Endothelial cell of umbilical vein (primary cell): ENCODE data around the gene FGF16. TPM values are rescaled to one million over a fixed set of nuclear protein-coding genes. Genes with fewer than 3 reads are reported as not detected.
"Not testable (repeated sequence)": the region's sequence is repeated elsewhere in the genome, so short reads cannot be mapped to it uniquely, and the experiment has no call there.

Source experiments
- BruUV-seq: library from RNA; stranded (reverse); fragments of 400-500 nt; replicated peaks from 2 replicates; lab custom pipeline; 2021; lab: Mats Ljungman, UMichigan
- CTCF ChIA-PET: fragments of 300-600, 350-600 bp; sonication (Branson Sonifier 250); formaldehyde crosslinking; loops from one replicate; lab custom pipeline; 2021; ENCODE audit warnings: antibody characterized with exemption, inconsistent platforms; lab: Charles Lee
- POLR2A ChIA-PET: fragments of 300-600, 350-600 bp; sonication (Branson Sonifier 250); formaldehyde crosslinking; loops from one replicate; lab custom pipeline; 2021; ENCODE audit warnings: antibody characterized with exemption, inconsistent platforms; lab: Charles Lee
- DNase-seq: peaks from one replicate; pipeline ENCODE4 v3.0.0-alpha.2; 2011; ENCODE audit warnings: low read depth, low spot score
- FAIRE-seq: peaks from 2 replicates; lab custom pipeline; 2011; peaks lifted over from hg19 to GRCh38; lab: Jason Lieb, UNC
- H2AFZ ChIP-seq: 2 replicates; pipeline ENCODE4 v1.6.0; 2012; ENCODE audit warnings: low read depth, low read length, control low read depth, inconsistent platforms
- H3K27ac ChIP-seq: 2 replicates; pipeline ENCODE4 v1.5.1; 2011; ENCODE audit warnings: low read depth, mild to moderate bottlenecking, control low read depth, low read length, moderate library complexity; ENCODE audit not compliant: insufficient read depth
- H3K27me3 ChIP-seq, 2 experiments: 2 replicates each; pipeline versions ENCODE4 v1.6.0 to v1.6.1; 2011; ENCODE audit warnings: low read length in 2 of 2, mixed read lengths in 1 of 2; ENCODE audit not compliant: control insufficient read depth in 2 of 2, insufficient read depth in 2 of 2
- H3K36me3 ChIP-seq, 2 experiments: 2 replicates in 1 of 2; 3 replicates in 1 of 2; pipeline ENCODE4 v1.5.1; 2011; ENCODE audit warnings: low read length in 2 of 2, mild to moderate bottlenecking in 1 of 2, moderate library complexity in 1 of 2; ENCODE audit not compliant: control insufficient read depth in 2 of 2, insufficient read depth in 2 of 2; ENCODE audit errors: extremely low read depth in 1 of 2
- H3K4me1 ChIP-seq: 3 replicates; pipeline ENCODE4 v1.5.1; 2011; ENCODE audit warnings: mild to moderate bottlenecking, low read length; ENCODE audit not compliant: control insufficient read depth, insufficient read depth; ENCODE audit errors: extremely low read depth
- H3K4me2 ChIP-seq: 2 replicates; pipeline ENCODE4 v1.6.1; 2011; ENCODE audit warnings: low read length, control low read depth, mixed read lengths; ENCODE audit not compliant: insufficient read depth
- H3K4me3 ChIP-seq, 3 experiments: fragments of 200-600 bp in 1 of 3; sonication (generic), shearing (Covaris generic) in 1 of 3; replicated peaks in 1 of 3; 2 replicates each; pipeline ENCODE4 v1.5.1; 2011 to 2016; ENCODE audit warnings: control low read depth in 3 of 3, low read length in 3 of 3, mild to moderate bottlenecking in 2 of 3, inconsistent platforms in 1 of 3, low read depth in 1 of 3, moderate library complexity in 1 of 3; ENCODE audit not compliant: insufficient read depth in 1 of 3
- H3K79me2 ChIP-seq: 2 replicates; pipeline ENCODE4 v1.6.0; 2012; ENCODE audit warnings: low read length, inconsistent platforms; ENCODE audit not compliant: control insufficient read depth, insufficient read depth
- H3K9ac ChIP-seq: replicated peaks from 2 replicates; pipeline ENCODE3; 2011; ENCODE audit warnings: low read length, control low read depth; ENCODE audit not compliant: insufficient read depth; ENCODE audit errors: extremely low read depth
- H3K9me1 ChIP-seq: replicated peaks from 3 replicates; pipeline ENCODE4 v1.6.0; 2011; ENCODE audit warnings: mild to moderate bottlenecking, low read length; ENCODE audit not compliant: control insufficient read depth, insufficient read depth; ENCODE audit errors: extremely low read depth
- H3K9me3 ChIP-seq: replicated peaks from 2 replicates; pipeline ENCODE4 v1.5.1; 2012; ENCODE audit warnings: low read length, inconsistent platforms; ENCODE audit not compliant: control insufficient read depth, insufficient read depth
- H4K20me1 ChIP-seq: replicated peaks from 2 replicates; pipeline ENCODE3; 2011; ENCODE audit warnings: mild to moderate bottlenecking, low read length; ENCODE audit not compliant: control insufficient read depth, insufficient read depth; ENCODE audit errors: extremely low read depth
- CTCF ChIP-seq, 2 donors: IDR thresholded peaks; 1 replicate in 1 of 2; 2 replicates in 1 of 2; pipeline ENCODE4 v1.5.1; 2011; ENCODE audit warnings: low read length in 2 of 2, mild to moderate bottlenecking in 2 of 2, moderate library complexity in 2 of 2, control low read depth in 1 of 2, inconsistent platforms in 1 of 2, low read depth in 1 of 2; ENCODE audit not compliant: insufficient read depth in 1 of 2; ENCODE audit errors: extremely low read depth in 1 of 2
- JUN ChIP-seq: IDR thresholded peaks from 2 replicates; pipeline ENCODE4 v1.6.1; 2011; ENCODE audit warnings: borderline replicate concordance, low read depth; ENCODE audit not compliant: insufficient read length, insufficient read depth
- dilution Hi-C: fragments of 300-500 bp; cut with MboI; formaldehyde crosslinking; loops from one replicate; pipeline ENCODE4 v1.15.0; 2019; ENCODE audit warnings: low sequenced_read_pairs; ENCODE audit not compliant: extremely low pct_ligation_motif_present
- intact Hi-C: fragments of 100-400 bp; cut with micrococcal nuclease; formaldehyde crosslinking; loops from one replicate; pipeline ENCODE4 v1.10.0; 2022
- polyA plus RNA-seq, 4 experiments: library from polyadenylated mRNA; depleted of rRNA in 3 of 4; stranded (reverse) in 3 of 4; unstranded in 1 of 4; fragments of >200 nt; gene quantifications; 2 replicates each; pipeline versions ENCODE4 v1.2.1 to v1.2.3, GENCODE V29; 2011 to 2012; ENCODE audit warnings: missing spikeins in 1 of 4
- total RNA-seq: library from RNA; stranded (reverse); gene quantifications from 2 replicates; pipeline ENCODE4 v1.2.3, GENCODE V29; 2021

Gene FGF16
- total and polyA plus RNA-seq, 2 donors (not counting 3 experiments of a cell fraction or from before 2014, with no cell fraction given), result 3.1 to 3.8 TPM

- Histone ChIP-seq H3K36me3 (no peaks in the 10 kb centered on the region), H4K20me1 (no peaks in the 10 kb centered on the region), H3K4me3 (no peak overlapping the region), H3K27me3 (no peaks in the 10 kb centered on the region), H3K9me1 (no peaks in the 10 kb centered on the region), H3K4me2 (no peak overlapping the region), H3K4me1 (no peaks in the 10 kb centered on the region), H3K27ac (no peak overlapping the region), H3K9me3 (no peaks in the 10 kb centered on the region), H3K9ac (no peak overlapping the region), H3K79me2 (no peaks in the 10 kb centered on the region), H2AFZ (no peak overlapping the region)
- dilution Hi-C loops, result no loop called here
- TF ChIP-seq JUN, result no peak
- TF ChIP-seq CTCF (IDR thresholded peaks at IDR 0.05; ENCODE audit: extremely low read depth in 1 of 2, insufficient read depth in 1 of 2, low read depth in 1 of 2, low read length in 2 of 2), result no peak
- DNase-seq, result no peak
- no peak for FAIRE-seq
- CTCF ChIA-PET, result no interaction called here
- intact Hi-C loops, result no loop called here
- no TSS peak for BruUV-seq
- POLR2A ChIA-PET, result no interaction called here
Measured at GRCh38 chrX:77404419-77404818, 42.8 kb upstream of the FGF16 start.

- H3K9me3 ChIP-seq, dilution Hi-C loops, H3K4me1 ChIP-seq, H3K4me3 ChIP-seq, H3K27me3 ChIP-seq, H3K36me3 ChIP-seq, H3K9me1 ChIP-seq, H2AFZ ChIP-seq, BruUV-seq, H3K27ac ChIP-seq, DNase-seq, H3K79me2 ChIP-seq, FAIRE-seq, H3K9ac ChIP-seq, POLR2A ChIA-PET, H3K4me2 ChIP-seq, intact Hi-C loops, CTCF ChIA-PET, H4K20me1 ChIP-seq: not testable (repeated sequence)
Measured at GRCh38 chrX:77407821-77408220, 39.4 kb upstream of the FGF16 start.
